ENCODE measurements around the gene ZCCHC7. TPM values are rescaled to one million over a fixed set of nuclear protein-coding genes. Genes with fewer than 3 reads are reported as not detected.

Gene ZCCHC7
- total and polyA plus RNA-seq, 9 of the 15 experiments (the other 6 are each of a cell fraction or from before 2014, with no cell fraction given) = 34.1 to 68.9 (median 48.8) TPM

- TF ChIP-seq, protein P1, sequence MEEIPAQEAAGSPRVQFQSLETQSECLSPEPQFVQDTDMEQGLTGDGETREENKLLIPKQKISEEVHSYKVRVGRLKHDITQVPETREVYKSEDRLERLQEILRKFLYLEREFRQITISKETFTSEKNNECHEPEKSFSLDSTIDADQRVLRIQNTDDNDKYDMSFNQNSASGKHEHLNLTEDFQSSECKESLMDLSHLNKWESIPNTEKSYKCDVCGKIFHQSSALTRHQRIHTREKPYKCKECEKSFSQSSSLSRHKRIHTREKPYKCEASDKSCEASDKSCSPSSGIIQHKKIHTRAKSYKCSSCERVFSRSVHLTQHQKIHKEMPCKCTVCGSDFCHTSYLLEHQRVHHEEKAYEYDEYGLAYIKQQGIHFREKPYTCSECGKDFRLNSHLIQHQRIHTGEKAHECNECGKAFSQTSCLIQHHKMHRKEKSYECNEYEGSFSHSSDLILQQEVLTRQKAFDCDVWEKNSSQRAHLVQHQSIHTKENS (CRISPR knock-in tag; IDR thresholded peaks at IDR 0.05) = no peak
- TF ChIP-seq RBM39 (optimal IDR thresholded peaks at IDR 0.05; ENCODE audit: low read depth, low read length) (no peak), GTF2E2 (tag; IDR thresholded peaks at IDR 0.05) (no peak; the same call in 1 of the 2 replicates), E4F1 (CRISPR knock-in tag; IDR thresholded peaks at IDR 0.05; ENCODE audit: borderline replicate concordance) (no peak), TAF15 (IDR thresholded peaks at IDR 0.05; ENCODE audit: low read depth, low read length) (no peak), ETV5 (CRISPR knock-in tag; IDR thresholded peaks at IDR 0.05; ENCODE audit: low read depth) (peak; percentile 79), IRF2 (CRISPR knock-in tag; IDR thresholded peaks at IDR 0.05) (no peak), TAL1 (IDR thresholded peaks at IDR 0.05) (no peak), CREB3 (tag; conservative IDR thresholded peaks at IDR 0.05; ENCODE audit: low read depth) (peak; percentile 98), KLF13 (tag; IDR thresholded peaks at IDR 0.05; ENCODE audit: borderline replicate concordance, low read depth) (peak; percentile 91), POLR3A (IDR thresholded peaks at IDR 0.05; ENCODE audit: borderline replicate concordance, extremely low read depth, insufficient read depth, insufficient read length) (no peak), TGIF2 (CRISPR knock-in tag; IDR thresholded peaks at IDR 0.05) (peak; percentile 94; the same call in 1 of the 2 replicates), ZNF175 (CRISPR knock-in tag; IDR thresholded peaks at IDR 0.05; ENCODE audit: low read depth) (peak; percentile 80; the same call in 1 of the 2 replicates), DDX20 (tag; IDR thresholded peaks at IDR 0.05; ENCODE audit: low read depth) (peak; percentile 50), ZFP30 (CRISPR knock-in tag; IDR thresholded peaks at IDR 0.05; ENCODE audit: borderline replicate concordance) (no peak), E2F8 (IDR thresholded peaks at IDR 0.05; ENCODE audit: low read depth, partially characterized antibody) (peak; percentile 65)
- TF ChIP-seq, protein P2, sequence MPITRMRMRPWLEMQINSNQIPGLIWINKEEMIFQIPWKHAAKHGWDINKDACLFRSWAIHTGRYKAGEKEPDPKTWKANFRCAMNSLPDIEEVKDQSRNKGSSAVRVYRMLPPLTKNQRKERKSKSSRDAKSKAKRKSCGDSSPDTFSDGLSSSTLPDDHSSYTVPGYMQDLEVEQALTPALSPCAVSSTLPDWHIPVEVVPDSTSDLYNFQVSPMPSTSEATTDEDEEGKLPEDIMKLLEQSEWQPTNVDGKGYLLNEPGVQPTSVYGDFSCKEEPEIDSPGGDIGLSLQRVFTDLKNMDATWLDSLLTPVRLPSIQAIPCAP (CRISPR knock-in tag; IDR thresholded peaks at IDR 0.05; ENCODE audit: borderline replicate concordance) = peak; percentile 98
Observed at GRCh38 chr9:37119907-37120842, at the start of gene ZCCHC7 (continued).
